ENCODE data around the gene GALM.
"Not testable (repeated sequence)": the region's sequence is repeated elsewhere in the genome, so short reads cannot be mapped to it uniquely, and the experiment has no call there.

Gene GALM

DNA sequence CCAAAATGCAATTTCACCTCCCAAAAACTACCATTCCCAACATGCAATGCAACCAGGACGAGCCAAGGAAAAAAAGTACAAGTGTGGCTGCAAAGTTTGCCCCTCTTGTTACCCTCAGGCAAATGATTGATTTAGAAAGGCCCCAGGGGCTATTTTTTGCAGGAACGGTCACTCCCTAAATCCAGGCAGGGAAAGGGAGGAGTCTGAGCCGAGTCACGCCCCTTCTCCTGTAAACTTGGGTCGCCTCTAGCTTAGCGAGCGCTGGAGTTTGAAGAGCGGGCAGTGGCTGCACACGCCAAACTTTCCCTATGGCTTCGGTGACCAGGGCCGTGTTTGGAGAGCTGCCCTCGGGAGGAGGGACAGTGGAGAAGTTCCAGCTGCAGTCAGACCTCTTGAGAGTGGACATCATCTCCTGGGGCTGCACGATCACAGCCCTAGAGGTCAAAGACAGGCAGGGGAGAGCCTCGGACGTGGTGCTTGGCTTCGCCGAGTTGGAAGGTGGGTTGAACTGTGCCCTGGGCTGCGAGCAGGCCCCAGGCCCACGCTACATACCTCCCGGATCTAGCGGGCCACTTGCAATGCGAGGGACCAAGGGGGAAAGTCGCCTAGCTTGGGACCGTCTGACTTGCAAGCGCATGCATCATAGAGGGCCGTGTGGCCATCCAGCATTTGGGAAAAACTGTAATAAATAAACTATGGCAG lies at the start of gene GALM:
TSS of gene GALM (plus strand) at position 261 of the 702 bp plus-strand sequence. CDS start at position 309, 48 bp downstream.
- DNase-seq, result peak; percentile 77

GRCh38 chr2:38617301-38617700 lies 48.6 kb upstream of the GALM start:
- DNase-seq, result no peak

DNA sequence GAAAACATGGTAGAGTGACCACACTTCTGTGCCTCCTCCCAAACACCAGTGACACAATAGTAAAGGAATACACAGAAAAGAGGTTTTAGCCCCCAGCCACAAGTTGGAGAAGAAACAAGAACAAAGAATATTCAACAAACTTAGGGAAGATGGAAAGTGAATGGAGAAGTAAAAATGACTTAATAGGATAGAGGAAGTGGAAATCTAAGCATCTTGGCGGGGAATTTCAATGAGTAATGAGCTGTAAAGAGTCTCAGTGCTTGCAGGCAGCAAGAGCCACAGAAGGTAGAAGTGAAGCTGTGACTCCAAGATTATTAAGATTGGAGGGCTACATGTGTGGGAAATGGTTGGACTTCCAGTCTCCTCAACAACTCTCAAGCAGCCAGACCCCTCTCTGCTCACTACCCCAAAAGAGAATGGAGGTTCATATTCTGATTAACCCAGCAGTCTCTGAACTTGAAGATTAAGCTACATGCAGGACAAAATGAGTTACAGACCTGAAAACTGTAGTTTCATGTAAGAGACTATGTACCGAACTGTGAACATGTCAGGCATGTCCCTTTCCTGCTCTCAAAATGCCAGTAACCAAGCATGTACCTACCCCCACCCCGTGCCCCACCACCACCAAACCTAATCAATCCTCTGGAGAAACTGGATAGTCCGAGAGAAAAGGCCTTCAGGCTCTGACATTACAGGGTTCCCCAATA lies 46.3 kb upstream of the GALM start:
- DNase-seq, result no peak

- no peak for DNase-seq
Observed at GRCh38 chr2:38620282-38620977, 45.5 kb upstream of the GALM start.

DNA sequence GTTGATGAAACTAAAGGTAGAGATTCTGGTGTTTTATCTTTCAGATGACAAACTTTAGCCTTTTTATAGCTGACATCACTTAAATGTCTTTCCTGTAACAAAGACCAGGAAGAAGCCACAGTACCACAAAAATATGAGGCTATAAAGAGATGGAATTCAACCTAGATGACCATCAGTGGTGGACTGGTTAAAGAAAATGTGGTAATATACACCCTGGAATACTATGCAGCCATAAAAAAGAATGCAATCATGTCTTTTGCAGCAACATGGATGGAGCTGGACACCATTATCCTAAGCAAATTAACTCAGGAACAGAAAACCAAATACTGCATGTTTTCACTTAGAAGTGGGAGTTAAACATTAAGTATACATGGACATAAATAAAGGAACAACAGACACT lies 44.9 kb upstream of the GALM start:
- no peak for DNase-seq

GRCh38 chr2:38622210-38622609 lies 43.7 kb upstream of the GALM start:
- no peak for DNase-seq

DNA sequence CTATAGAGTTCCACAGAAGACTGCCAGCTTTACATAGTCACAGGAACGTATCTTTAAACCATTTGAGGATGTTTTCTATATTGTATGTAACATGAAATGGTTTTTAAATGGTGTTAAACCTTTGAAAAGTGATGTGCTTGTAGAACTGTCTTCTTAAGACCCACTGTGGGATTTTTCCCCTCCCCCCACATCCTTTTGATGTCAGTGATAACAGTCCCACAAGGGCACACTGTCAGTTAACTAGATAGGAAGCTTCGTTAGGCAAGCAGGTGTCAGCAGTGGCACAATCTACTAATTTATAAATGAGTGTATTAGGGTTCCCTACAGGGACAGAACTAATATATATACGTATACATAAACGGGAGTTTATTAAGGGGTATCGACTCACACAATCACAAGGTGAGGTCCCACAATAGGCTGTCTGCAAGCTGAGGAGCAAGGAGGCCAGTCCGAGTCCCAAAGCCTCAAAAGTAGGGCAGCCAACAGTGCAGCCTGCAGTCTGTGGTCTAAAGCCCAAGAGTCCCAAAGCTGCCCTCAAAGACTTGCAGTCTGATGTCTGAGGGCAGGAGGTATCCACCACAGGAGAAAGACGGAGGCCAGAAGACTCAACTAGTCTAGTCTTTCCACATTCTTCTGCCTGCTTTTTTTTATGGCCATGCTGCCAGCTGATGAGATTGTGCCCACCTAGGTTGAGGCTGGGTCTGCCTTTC lies 39.4 kb upstream of the GALM start:
- DNase-seq, result peak; percentile 77

DNA sequence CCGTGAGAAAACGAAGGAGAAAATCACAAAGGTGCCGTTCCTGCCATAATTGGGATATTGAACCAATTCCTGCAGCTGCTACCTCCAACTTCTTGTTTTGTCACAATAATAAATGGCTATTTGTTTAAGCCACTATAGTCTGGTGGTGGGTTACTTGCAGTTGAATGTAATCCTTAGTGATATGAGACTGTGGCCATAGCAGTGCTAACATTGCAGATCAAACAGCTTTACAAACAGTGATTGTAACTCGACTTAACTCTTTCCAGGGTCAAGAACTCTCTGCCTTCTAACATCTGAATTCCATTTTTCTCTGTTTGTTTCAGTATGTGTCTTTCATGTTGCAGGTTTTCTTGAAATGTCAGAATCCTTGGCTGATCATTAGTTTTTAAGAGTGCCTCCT lies 38.5 kb upstream of the GALM start:
- no peak for DNase-seq

DNA sequence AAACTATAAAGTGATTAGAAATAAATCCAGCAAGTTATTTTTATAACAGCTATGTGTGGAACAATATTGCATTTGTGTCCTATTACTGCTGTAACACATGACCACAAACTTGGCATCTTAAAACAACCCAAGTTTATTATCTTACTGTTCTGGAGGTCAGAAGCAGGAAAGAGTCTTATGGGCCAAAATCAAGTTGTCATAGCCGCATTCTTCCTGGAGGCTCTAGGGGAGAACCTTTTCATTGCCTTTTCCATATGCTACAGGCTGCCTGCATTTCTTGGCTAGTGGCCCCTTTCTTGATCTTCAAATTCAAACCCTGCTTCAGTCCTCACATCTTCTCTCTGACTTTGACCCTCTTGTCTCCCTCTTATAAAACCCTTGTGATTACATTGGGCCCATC lies 36.2 kb upstream of the GALM start:
- no peak for DNase-seq

- DNase-seq, result no peak
Observed at GRCh38 chr2:38631976-38632375, 33.9 kb upstream of the GALM start.

GRCh38 chr2:38632980-38633379 lies 32.9 kb upstream of the GALM start:
- DNase-seq, result no peak

DNA sequence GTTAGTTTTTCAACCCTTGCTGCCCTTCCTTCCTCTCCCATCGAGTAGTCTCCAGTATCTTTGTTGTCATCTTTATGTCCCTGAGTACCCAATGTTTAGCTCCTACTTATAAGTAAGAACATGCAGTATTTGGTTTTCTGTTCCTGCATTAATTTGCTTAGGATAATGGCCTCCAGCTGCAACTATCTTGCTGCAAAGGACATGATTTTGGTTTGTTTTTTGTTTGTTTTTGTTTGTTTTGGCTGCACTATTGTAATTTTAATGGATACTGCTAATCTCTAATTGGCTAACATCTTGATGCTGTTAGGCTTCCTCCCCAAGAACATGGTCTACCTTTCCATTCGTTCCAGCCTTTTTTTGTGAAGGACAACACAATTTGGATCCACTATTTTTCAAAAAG lies 32.0 kb upstream of the GALM start:
- DNase-seq, result no peak

GRCh38 chr2:38634684-38635083 lies 31.2 kb upstream of the GALM start:
- DNase-seq, result no peak

GRCh38 chr2:38635139-38635538 lies 30.8 kb upstream of the GALM start:
- DNase-seq, result no peak

- no peak for DNase-seq
Observed at GRCh38 chr2:38636069-38636468, 29.8 kb upstream of the GALM start.

DNA sequence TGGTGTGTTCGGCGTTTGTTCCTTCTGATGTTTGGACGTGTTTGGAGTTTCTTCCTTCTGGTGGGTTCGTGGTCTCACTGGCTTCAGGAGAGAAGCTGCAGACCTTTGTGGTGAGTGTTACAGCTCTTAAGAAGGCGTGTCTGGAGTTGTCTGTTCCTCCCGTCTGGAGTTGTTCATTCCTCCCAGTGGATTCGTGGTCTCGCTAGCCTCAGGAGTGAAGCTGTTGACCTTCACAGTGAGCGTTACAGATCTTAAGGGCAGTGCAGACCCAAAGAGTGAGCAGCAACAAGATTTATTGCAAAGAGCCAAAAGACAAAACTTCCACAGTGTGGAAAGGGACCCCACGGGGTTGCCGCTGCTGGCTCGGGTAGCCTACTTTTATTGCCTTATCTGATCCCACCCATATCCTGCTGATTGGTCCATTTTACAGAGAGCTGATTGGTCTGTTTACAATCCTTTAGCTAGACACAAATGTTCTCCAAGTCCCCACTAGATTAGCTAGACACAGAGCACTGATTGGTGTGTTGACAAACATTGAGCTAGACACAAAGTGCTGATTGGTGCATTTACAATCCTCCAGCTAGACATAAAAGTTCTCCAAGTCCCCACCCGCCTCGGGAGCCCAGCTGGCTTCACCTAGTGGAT lies 23.4 kb upstream of the GALM start:
- not testable (repeated sequence) for DNase-seq

DNA sequence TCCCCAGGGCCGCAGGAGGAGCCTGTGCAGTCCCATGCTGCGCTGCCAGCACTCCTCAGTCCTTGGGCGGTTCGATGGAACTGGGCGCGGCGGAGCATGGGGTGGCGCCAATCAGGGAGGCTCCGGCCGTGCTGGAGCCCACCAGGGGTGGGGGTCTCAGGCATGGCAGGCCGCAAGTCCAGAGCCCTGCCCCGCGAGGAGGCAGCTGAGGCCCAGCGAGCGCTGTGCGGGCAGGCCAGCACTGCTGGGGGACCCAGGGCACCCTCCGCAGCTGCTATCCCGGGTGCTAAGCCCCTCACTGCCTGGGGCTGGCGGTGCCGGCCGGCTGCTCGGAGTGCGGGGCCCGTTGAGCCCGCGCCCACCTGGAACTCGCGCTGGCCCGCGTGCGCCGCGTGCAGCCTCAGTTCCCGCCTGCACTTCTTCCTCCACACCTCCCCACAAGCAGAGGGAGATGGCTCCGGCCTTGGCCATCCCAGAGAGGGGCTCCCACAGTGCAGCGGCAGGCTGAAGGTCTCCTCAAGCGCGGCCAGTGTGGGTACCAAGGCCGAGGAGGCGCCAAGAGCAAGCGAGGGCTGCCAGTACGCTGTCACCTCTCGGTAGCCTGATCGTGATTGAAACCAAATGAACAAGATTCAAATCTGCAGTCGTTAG lies 22.8 kb upstream of the GALM start:
- DNase-seq, result no peak

DNA sequence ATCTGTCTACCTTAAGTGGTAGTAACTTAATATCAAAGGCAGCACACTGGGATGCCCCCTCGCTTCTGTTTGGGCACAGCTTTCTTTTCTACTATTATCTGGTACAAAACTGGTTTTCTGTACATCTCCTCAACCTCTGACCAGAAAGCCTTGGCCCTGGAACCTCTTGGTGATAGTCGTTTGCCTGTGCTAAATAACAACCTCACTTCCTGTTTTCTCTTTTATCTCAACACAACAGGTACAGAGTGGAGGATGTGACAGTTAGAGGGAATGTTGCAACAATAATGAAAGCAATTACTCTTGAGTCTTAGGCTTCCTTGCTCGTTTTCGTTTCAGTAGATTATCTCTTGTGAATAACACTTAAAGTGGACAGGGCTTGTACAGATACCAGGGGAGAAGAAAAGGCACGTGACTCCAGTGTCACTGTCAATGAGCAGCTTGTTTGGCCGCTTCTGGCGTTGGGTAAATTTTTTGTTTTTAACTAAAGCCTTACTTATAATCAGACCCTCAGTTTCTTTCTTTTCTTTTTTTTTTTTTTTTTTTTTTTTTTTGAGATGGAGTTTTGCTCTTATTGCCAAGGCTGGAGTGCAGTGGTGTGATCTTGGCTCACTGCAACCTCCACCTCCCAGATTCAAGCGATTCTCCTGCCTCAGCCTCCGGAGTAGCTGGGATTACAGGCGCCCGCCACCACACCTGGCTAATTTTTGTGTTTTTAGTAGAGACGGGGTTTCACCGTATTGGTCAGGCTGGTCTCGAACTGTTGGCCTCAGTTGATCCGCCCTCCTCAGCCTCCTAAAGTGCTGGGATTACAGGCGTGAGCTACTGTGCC lies 22.0 kb upstream of the GALM start:
- DNase-seq, result peak; percentile 67

DNA sequence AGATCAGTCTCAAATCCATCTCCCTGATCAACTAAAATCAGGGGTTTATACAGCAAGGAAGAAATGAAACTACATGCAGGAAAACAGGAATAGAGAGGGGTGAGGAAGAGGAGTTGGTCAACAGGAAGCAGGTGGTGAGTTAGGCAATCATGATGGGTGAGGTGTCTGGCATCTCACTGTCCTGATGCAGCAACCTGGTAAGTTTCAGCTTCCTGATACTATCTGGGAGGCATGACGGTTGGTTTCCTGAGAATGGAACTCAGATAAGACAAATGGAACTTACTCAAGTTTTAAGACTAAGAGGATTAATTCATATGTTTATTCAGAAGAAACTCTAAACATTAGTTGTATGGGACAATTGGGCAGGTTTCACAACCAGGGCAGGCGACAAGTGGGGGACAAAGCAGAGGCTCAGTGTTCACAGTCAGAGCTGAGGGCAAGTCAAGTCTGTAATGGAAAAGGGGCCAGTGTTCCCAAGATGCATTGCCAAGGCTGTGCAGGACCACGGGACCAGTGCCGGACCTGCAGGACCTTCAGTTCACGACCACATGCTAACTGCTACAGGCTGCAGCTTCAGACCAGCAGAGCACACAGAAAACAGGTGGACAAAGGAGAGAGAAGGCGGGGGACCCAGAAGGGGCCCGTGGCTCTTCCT lies 17.7 kb upstream of the GALM start:
- no peak for DNase-seq

DNA sequence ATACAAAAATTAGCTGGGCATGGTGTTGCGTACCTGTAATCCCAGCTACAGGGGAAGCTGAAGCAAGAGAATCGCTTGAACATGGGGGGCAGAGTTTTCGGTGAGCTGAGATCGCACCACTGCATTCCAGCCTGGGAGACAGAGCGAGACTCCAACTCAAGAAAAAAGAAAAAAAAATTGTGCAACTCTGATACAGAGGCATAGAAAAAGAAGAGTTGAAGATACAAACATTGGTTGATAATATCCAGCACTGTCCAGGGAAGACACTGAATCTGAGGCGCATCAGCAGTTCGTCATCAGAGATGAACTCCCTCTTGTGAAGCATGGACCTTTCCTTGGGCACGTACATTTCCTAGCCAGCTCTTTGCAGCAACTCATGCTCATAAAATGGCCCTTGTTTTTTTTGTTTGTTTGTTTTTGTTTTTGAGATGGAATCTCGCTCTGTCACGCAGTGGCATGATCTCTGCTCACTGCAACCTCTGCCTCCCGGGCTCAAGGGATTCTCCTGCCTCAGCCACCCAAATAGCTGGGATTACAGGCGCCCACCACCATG lies 16.7 kb upstream of the GALM start:
- no peak for DNase-seq

- DNase-seq, result no peak
Observed at GRCh38 chr2:38650012-38650411, 15.9 kb upstream of the GALM start.

Measured in CD4-positive, alpha-beta T cell treated with Interleukin-17A for 1 hour (primary cell).